Measurements from ENCODE around the gene FOXF1. TPM values are rescaled to one million over a fixed set of nuclear protein-coding genes. Genes with fewer than 3 reads are reported as not detected.

The FOXF1 gene
- total and polyA plus RNA-seq, 7 donors, result 2.5 to 74.2 (median 44.6) TPM

DNA sequence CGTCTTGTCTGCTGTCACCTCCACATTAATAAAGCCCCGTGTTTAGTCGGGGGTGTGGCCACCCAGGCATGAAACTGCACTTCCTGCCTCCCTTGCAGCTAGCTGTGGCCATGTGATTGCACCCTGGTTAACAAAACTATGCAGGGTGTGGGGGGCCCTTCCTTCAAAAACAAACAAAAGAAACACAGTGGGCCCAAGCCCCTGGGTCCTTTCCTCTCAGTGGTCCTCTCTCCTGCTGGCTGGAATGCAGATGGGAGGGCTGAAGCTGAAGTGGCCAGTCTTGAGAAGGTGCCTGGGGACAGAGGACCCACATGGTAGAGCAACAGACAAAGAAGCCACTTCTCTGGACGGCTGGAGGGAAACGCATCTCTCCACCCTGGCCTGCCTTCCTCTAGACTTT, 38.0 kb upstream of the FOXF1 start:
- WGBS, 2 donors, result 89 to 90% methylated on average over 5 of the region's 5 CpGs
- no peak for TF ChIP-seq CTCF (IDR thresholded peaks at IDR 0.05)
- no peak for TF ChIP-seq POLR2A (IDR thresholded peaks at IDR 0.05)
- no peak for TF ChIP-seq POLR2AphosphoS5 (IDR thresholded peaks at IDR 0.05)
- TF ChIP-seq EP300 (IDR thresholded peaks at IDR 0.05), result no peak
- Histone ChIP-seq H3K4me3 (no peak overlapping the region), H3K36me3 (peaks cover 0 to 16% (median 4%) of the 10 kb centered on the region in 4 donors), H3K4me1 (peaks cover 0 to 12% (median 11%) of the 10 kb centered on the region in 4 donors), H3K27ac (no peak overlapping the region), H3K9me3 (no peaks in the 10 kb centered on the region), H3K27me3 (no peaks in the 10 kb centered on the region)
- DNase-seq, result no peak
- intact Hi-C loops (cut with DNase I), result no loop called here

DNA sequence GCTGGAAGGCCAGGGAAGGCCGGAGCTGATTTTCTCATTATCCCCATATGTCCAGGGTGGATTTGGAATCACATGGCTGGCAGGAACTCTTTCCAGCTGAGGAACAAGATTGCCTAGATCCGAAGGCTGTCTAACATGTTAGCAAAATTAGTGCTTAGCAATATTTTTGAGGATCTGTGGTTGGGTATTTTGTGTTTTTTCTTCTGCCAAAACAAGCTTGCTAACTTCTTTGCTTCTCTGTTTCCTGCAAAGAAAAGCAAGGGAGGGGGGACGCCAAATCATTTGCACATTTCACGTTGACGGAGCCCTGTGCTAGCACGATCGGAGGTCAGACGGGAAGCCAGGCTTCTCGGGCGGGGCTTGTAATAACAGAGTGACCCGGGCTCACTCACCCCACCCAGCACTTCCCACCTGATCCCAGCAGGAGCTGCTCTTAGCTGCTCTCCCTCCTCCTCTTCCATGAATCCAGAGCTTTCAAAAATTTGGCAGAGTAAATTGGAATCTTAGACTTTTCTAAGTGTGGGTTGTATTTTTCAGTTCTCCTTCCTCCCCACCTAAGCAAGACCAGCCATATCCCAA, 33.3 kb upstream of the FOXF1 start:
- Histone ChIP-seq H3K9me3 (no peaks in the 10 kb centered on the region), H3K4me3 (no peak overlapping the region), H3K4me1 (peaks cover 0 to 34% (median 26%) of the 10 kb centered on the region in 4 donors), H3K36me3 (peaks cover 0 to 16% (median 6%) of the 10 kb centered on the region in 4 donors), H3K27me3 (no peaks in the 10 kb centered on the region), H3K27ac (peak overlapping the region; percentile 11 to 55 (median 37))
- DNase-seq, result no peak
- intact Hi-C loops (cut with DNase I), result no loop called here
- WGBS, 2 donors, result 16 to 21% methylated on average over 11 of the region's 11 CpGs
- TF ChIP-seq POLR2A (IDR thresholded peaks at IDR 0.05) (no peak), CTCF (IDR thresholded peaks at IDR 0.05) (no peak), EP300 (IDR thresholded peaks at IDR 0.05) (no peak), POLR2AphosphoS5 (IDR thresholded peaks at IDR 0.05) (no peak)

- intact Hi-C loops (cut with DNase I), result no loop called here
- no peaks in the 10 kb centered on the region for H3K9me3 ChIP-seq
- peak overlapping the region; percentile 11 to 55 (median 37) for H3K27ac ChIP-seq
- DNase-seq, result peak; percentile 78
- 61 to 77% methylated on average over 5 of the region's 5 CpGs for WGBS, 2 donors
- peaks cover 0 to 34% (median 26%) of the 10 kb centered on the region in 4 donors for H3K4me1 ChIP-seq
- no peak for TF ChIP-seq POLR2A (IDR thresholded peaks at IDR 0.05)
- TF ChIP-seq POLR2AphosphoS5 (IDR thresholded peaks at IDR 0.05), result no peak
- TF ChIP-seq CTCF (IDR thresholded peaks at IDR 0.05), result no peak
- TF ChIP-seq EP300 (IDR thresholded peaks at IDR 0.05), result no peak
- no peak overlapping the region for H3K4me3 ChIP-seq
- H3K27me3 ChIP-seq, result no peaks in the 10 kb centered on the region
- peaks cover 0 to 16% (median 7%) of the 10 kb centered on the region in 4 donors for H3K36me3 ChIP-seq
These were observed 32.7 kb upstream of the FOXF1 start for GRCh38 chr16:86477642-86478041.

DNA sequence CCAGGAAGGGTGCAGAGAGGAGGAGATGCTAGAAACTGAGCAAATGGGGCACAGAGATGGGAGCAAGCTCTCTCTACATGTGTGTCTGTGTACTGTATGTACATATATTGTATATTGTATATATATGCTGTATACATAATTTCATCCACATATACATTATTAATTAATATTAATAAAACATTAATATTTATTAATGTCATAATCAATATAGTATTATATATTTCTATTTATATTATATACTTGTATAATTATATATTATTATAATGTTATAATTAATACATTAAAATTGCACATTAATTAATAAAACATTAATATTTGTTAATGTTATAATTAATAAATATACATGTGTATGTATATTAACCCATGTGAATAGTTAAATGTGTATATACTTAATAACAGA, 31.5 kb upstream of the FOXF1 start:
- H3K27ac ChIP-seq, result no peak overlapping the region

More for the DNA sequence above, 31.5 kb upstream of the FOXF1 start:
- Histone ChIP-seq H3K27me3 (no peaks in the 10 kb centered on the region), H3K4me1 (peaks cover 0 to 36% (median 27%) of the 10 kb centered on the region in 4 donors), H3K9me3 (peaks cover 0 to 2% (median 0%) of the 10 kb centered on the region in 4 donors), H3K36me3 (peaks cover 0 to 16% (median 7%) of the 10 kb centered on the region in 4 donors), H3K4me3 (no peak overlapping the region)
- TF ChIP-seq CTCF (IDR thresholded peaks at IDR 0.05) (no peak), POLR2AphosphoS5 (IDR thresholded peaks at IDR 0.05) (no peak), EP300 (IDR thresholded peaks at IDR 0.05) (no peak), POLR2A (IDR thresholded peaks at IDR 0.05) (no peak)
- intact Hi-C loops (cut with DNase I), result no loop called here
- DNase-seq, result no peak
